GM18951 (cell line): ENCODE results near the gene SLC38A10.

Experiments used
- POLR2A ChIP-seq: IDR thresholded peaks from 4 replicates; pipeline ENCODE4 v1.6.1; 2011; ENCODE audit warnings: mild to moderate bottlenecking; ENCODE audit not compliant: insufficient read length, insufficient read depth; ENCODE audit errors: extremely low read depth
- in situ Hi-C: fragments of 300-500 bp; cut with MboI; formaldehyde crosslinking; loops from one replicate; pipeline ENCODE4 v1.12.0; 2022; ENCODE audit warnings: low sequenced_read_pairs, mixed read lengths, inconsistent platforms; ENCODE audit not compliant: unreplicated experiment

Gene SLC38A10

DNA sequence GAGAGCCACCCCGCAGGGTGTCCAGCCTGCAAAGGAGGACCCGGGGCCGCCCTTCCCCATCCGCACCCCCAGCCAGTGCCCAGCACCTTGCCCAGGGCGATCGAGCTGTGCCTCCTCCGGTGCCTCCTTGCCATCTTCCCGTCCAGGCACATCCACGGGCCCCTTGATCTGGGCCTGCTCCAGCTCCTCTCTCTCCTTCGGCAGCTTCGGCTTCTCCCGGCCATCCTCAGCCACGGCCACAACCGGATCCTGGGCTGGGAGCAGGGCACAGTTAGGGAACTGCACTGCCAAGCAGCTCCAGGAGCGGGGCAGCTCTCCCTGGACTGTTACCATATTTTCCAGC, 42.1 kb downstream of the SLC38A10 start:
- in situ Hi-C loops: no loop called here
- no peak for TF ChIP-seq POLR2A

- in situ Hi-C loops: no loop called here
- TF ChIP-seq POLR2A: no peak
Observed at GRCh38 chr17:81252326-81252986, 42.7 kb downstream of the SLC38A10 start.

DNA sequence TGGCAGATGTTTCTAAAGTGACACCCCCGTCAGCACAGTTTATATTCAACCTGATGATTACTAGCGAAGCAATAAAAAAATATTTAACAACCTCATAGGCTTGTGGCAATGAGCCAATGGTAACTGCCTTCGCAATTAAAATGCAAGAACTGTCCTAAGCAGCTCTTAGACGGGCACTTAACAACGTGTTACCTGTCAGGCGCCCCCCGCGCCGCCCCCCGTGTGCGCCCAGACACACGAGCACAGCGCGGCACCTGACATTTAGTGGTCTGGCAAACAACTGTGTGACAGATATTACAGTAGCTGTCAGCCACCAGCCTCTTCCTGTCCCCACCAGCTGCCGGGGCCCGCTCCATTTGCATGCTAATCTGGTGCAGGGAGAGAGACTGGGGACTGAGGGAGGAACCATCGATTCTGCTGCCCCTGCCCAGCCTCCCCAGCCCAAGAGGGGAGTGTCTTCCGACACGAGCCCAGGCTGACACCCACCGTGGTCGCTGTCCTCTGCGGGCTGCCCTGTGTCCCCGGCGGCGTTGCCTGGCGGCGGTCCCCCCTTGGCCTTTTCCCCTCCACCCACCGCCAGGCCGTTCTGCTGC, 43.3 kb downstream of the SLC38A10 start:
- in situ Hi-C loops: no loop called here
- no peak for TF ChIP-seq POLR2A

- in situ Hi-C loops: no loop called here
- TF ChIP-seq POLR2A: no peak
Observed at GRCh38 chr17:81251094-81251708, 43.9 kb downstream of the SLC38A10 start.

DNA sequence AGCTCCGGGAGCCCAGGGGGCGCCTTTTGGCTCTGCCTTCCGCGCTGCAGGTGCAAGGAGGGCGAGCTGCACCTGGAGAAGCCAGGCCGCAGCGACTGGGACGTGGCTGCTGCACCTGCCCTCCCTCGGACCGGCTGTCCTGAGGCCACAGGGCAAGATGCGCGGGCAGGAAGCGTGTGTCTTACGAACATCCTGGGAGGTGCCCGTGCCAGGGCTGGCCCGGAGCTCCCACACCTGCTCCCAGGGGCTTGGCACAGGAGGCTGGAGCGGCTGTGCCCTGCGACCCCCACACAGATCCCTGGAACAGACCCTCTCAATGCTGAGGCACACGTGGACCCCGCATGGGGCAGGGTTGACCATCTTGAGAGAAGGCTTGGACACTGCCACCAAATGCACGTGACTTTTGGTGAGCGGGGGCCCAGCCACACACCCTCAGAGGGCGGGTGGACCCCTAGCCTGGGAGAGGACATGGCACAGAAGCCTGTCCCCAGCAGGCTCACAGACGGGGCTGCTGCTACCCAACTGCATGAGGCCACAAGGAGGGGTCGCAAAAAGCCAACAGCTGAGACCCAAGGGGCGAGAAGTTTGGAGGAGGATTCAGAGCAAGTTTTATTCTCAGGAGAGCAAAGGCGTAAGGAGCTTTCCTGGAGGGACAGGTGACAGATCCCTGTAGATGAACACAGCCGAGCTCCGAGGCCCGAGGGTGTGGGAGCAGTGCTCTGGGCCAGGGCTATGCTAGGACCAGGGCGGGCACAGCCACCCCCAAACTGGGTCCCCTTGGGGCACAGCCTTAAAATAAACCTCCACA, 44.6 kb downstream of the SLC38A10 start:
- in situ Hi-C loops: no loop called here

GRCh38 chr17:81249223-81250040, 45.7 kb downstream of the SLC38A10 start:
- no peak for TF ChIP-seq POLR2A
- in situ Hi-C loops: no loop called here

More for the DNA sequence above, 44.6 kb downstream of the SLC38A10 start:
- no peak for TF ChIP-seq POLR2A

DNA sequence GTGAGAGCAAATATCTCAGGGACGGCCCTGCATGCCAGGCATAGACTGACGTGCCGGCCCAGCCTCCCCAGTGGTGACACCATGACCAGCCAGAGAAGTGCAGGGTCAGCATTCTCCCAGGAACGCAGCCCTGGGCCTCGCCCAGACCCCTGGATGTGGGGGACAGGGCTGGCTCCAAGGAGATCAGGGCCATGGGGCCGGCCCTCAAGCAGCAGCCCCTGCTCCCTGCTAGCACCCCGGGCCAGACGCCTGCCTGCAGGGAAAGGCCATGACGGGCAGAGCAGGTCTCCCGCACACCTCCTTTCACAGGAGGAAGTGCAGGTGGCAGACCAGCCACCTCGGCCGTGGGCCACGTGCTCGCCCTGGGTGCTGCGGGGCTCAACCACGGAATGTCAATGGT, 46.5 kb downstream of the SLC38A10 start:
- in situ Hi-C loops: no loop called here
- no peak for TF ChIP-seq POLR2A

GRCh38 chr17:81247339-81247990, 47.6 kb downstream of the SLC38A10 start:
- TF ChIP-seq POLR2A: no peak
- in situ Hi-C loops: no loop called here

- in situ Hi-C loops: no loop called here
- TF ChIP-seq POLR2A: no peak
Observed at GRCh38 chr17:81246679-81247338, 48.3 kb downstream of the SLC38A10 start.

DNA sequence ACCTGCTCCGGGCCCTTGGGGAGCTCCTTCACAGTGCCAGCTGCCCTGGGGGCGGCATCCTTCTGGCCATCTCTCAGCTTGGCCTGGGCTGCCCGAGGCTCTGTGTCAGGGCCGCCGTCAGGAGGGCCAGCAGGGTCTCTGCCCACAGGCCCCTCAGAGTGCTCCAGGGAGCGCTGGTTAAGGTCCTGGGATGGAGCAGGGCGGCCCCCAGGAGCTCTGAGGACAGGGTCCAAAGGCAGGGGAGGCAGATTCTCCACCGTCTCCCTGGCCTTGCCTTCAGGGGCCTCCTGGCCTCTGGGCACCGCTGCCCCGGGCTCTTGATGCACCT, 48.8 kb downstream of the SLC38A10 start:
- in situ Hi-C loops: no loop called here
- TF ChIP-seq POLR2A: no peak

DNA sequence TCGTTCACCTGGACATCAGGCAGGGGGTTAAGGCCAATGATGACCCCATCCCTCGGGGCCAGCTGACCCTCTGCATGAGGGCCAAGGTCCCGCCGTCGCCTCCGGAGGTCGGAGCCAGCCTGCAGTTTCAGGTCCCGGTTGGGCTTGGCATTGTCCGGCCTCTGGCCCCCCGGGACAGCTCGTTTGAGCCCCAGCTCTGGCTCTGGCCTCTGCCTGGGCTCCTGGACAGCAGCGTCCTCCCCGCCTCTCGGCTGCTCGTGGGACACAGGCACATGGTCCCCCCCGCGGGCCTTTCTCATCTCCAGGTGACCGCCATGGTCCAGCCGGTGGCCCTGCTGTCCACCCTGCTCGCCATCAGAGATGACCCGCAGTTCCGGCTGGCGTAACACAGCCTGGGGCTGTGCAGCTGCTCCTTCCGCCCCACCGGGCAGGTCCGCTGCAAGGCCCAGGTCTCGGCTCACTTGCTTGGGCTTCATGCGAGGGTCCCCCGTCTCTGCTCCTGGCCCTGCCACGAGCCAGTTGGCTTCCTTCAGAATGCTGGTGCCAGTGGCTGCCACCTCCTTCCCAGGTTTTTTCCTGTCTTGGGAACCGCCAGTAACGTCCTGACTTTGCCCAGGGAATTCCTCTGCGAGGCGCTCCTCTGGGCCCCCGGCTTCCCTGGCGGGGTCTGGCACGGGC, 49.3 kb downstream of the SLC38A10 start:
- TF ChIP-seq POLR2A: no peak
- in situ Hi-C loops: no loop called here
